Upper lobe of left lung (tissue), 6 donors: ENCODE results near the gene PDZD2. TPM values are rescaled to one million over a fixed set of nuclear protein-coding genes. Genes with fewer than 3 reads are reported as not detected.
A peak's percentile ranks its signal among the peaks of the same experiment; 100 is the strongest.

Source experiments
- ATAC-seq, 2 donors: fragments of 200-7000 bp; cut with Tn5 transposase; one replicate each; pipeline ENCODE4 v1.9.1; 2022; ENCODE audit warnings: mild to moderate bottlenecking in 2 of 2, moderate library complexity in 2 of 2; ENCODE audit not compliant: low FRiP score in 2 of 2
- DNase-seq, 2 donors: peaks; one replicate each; pipeline ENCODE4 v3.0.0-alpha.2; 2019 to 2020
- H3K27ac ChIP-seq, 4 donors: fragments of 200-600 bp; sonication (generic); one replicate each; pipeline ENCODE4 v1.5.1; 2016 to 2019
- H3K27me3 ChIP-seq, 4 donors: fragments of 200-600 bp; sonication (generic); one replicate each; pipeline ENCODE4 v1.5.1; 2017 to 2019
- H3K36me3 ChIP-seq, 4 donors: fragments of 200-600 bp; sonication (generic); one replicate each; pipeline ENCODE4 v1.5.1; 2016 to 2019
- H3K4me1 ChIP-seq, 4 donors: fragments of 200-600 bp; sonication (generic); one replicate each; pipeline ENCODE4 v1.5.1; 2018 to 2019
- H3K4me3 ChIP-seq, 4 donors: fragments of 200-600 bp; sonication (generic); one replicate each; pipeline ENCODE4 v1.5.1; 2017 to 2019; ENCODE audit warnings: mild to moderate bottlenecking in 2 of 4, moderate library complexity in 1 of 4
- H3K9me3 ChIP-seq, 4 donors: fragments of 200-600 bp; sonication (generic); one replicate each; pipeline ENCODE4 v1.5.1; 2018 to 2019
- EP300 ChIP-seq, 4 donors: sonication (generic); formaldehyde crosslinking; IDR thresholded peaks; one replicate each; pipeline ENCODE4 v1.5.1; 2017; ENCODE audit warnings: antibody characterized with exemption in 4 of 4, control low read depth in 2 of 4
- POLR2A ChIP-seq, 4 donors: fragments of 450-650 bp; IDR thresholded peaks; one replicate each; pipeline ENCODE4 v1.5.1; 2016 to 2017; ENCODE audit warnings: antibody characterized with exemption in 4 of 4, mild to moderate bottlenecking in 2 of 4
- POLR2AphosphoS5 ChIP-seq, 2 donors: sonication (generic); formaldehyde crosslinking; IDR thresholded peaks; one replicate each; pipeline ENCODE4 v1.5.1; 2017; ENCODE audit warnings: antibody characterized with exemption in 2 of 2
- WGBS, 2 donors: methylation state at CpG; one replicate each; pipeline ENCODE4 v1.1.5; 2017 to 2018; 5-methylcytosine and 5-hydroxymethylcytosine counted together
- total RNA-seq, 6 donors: library from RNA; depleted of rRNA in 4 of 6; stranded (reverse); fragments of >200 nt in 4 of 6; gene quantifications; one replicate each; pipeline versions ENCODE4 v1.1.0 to v1.2.1, GENCODE V29; 2016 to 2021
- TF ChIP-seq, protein P1 (sequence below), 6 experiments: fragments of 450-650 bp in 4 of 6; fragments of 200-600 bp in 2 of 6; sonication (generic) in 2 of 6; IDR thresholded peaks; one replicate each; pipeline ENCODE4 v1.5.1; 2016 to 2019; ENCODE audit warnings: antibody characterized with exemption in 6 of 6
- donor health status: DM: no; HTN: no; CAD: no; lungs with moderate emphysema.
- donor health status: DM: no; HTN: yes; CAD: no; lungs with severe emphysema.

The PDZD2 gene
- total RNA-seq, 6 donors from 2014 or later = 53.4 to 73.6 (median 68.4) TPM

DNA sequence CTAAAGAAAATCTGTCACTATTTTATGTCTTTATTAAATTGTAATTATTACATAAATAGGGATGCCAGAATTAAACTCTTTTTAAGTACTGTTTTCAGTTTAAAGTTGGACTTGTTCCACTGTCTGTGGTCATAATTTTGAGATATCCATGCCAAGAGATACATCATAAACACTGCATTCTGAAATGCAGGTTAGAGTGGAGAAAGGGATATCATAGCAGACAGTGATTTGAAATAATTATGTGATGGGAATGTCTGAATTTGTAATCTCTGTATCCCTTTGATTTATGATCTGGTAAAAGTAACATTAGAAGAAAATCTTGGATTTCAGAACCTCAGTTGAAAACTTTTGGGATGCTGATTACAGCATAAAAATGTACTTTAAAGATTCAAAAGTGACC lies 313.1 kb downstream of the PDZD2 start:
- no peak for DNase-seq
- ATAC-seq = no peak

GRCh38 chr5:31954091-31954490 lies 315.2 kb downstream of the PDZD2 start:
- H3K4me3 ChIP-seq = no peak overlapping the region
- WGBS, 2 donors = 74 to 78% methylated on average over 3 of the region's 3 CpGs
- H3K27me3 ChIP-seq = no peaks in the 10 kb centered on the region
- H3K36me3 ChIP-seq = no peaks in the 10 kb centered on the region
- ATAC-seq = no peak
- no peak for DNase-seq
- H3K27ac ChIP-seq = no peak overlapping the region
- peaks cover 0 to 3% (median 0%) of the 10 kb centered on the region in 4 donors for H3K4me1 ChIP-seq
- no peaks in the 10 kb centered on the region for H3K9me3 ChIP-seq
- TF ChIP-seq POLR2AphosphoS5 (IDR thresholded peaks at IDR 0.05) (no peak), POLR2A (IDR thresholded peaks at IDR 0.05) (no peak), EP300 (IDR thresholded peaks at IDR 0.05) (no peak)
- TF ChIP-seq, protein P1, sequence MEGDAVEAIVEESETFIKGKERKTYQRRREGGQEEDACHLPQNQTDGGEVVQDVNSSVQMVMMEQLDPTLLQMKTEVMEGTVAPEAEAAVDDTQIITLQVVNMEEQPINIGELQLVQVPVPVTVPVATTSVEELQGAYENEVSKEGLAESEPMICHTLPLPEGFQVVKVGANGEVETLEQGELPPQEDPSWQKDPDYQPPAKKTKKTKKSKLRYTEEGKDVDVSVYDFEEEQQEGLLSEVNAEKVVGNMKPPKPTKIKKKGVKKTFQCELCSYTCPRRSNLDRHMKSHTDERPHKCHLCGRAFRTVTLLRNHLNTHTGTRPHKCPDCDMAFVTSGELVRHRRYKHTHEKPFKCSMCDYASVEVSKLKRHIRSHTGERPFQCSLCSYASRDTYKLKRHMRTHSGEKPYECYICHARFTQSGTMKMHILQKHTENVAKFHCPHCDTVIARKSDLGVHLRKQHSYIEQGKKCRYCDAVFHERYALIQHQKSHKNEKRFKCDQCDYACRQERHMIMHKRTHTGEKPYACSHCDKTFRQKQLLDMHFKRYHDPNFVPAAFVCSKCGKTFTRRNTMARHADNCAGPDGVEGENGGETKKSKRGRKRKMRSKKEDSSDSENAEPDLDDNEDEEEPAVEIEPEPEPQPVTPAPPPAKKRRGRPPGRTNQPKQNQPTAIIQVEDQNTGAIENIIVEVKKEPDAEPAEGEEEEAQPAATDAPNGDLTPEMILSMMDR (IDR thresholded peaks at IDR 0.05) = no peak

More for the DNA sequence above, 313.1 kb downstream of the PDZD2 start:
- Histone ChIP-seq H3K4me1 (peaks cover 0 to 14% (median 2%) of the 10 kb centered on the region in 4 donors), H3K36me3 (no peaks in the 10 kb centered on the region), H3K27me3 (no peaks in the 10 kb centered on the region), H3K4me3 (no peak overlapping the region), H3K27ac (no peak overlapping the region), H3K9me3 (no peaks in the 10 kb centered on the region)
- no peak for TF ChIP-seq EP300 (IDR thresholded peaks at IDR 0.05)
- no peak for TF ChIP-seq POLR2A (IDR thresholded peaks at IDR 0.05)
- TF ChIP-seq, protein P1 (IDR thresholded peaks at IDR 0.05) = no peak
- no peak for TF ChIP-seq POLR2AphosphoS5 (IDR thresholded peaks at IDR 0.05)

DNA sequence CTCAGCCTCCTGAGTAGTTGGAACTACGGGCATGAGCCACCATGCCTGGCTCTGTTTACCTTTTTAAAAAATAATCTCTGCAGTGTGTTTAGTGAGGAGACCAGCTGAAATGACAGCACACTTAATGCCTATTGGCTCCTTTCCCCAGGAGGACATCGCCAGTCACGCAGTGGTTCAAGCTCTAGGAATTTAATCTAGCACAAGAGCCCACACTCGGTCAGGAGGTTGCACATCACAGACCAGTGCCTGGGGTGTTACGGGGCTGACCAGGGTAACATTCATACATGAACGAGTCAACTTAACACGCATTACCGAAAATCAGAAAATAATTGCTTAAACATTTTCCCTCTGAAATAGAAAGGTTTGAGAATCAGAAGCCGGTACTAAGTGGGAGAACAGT lies 318.2 kb downstream of the PDZD2 start:
- no peak for TF ChIP-seq POLR2A (IDR thresholded peaks at IDR 0.05)
- TF ChIP-seq, protein P1 (IDR thresholded peaks at IDR 0.05) = no peak
- TF ChIP-seq EP300 (IDR thresholded peaks at IDR 0.05) = no peak
- no peak for TF ChIP-seq POLR2AphosphoS5 (IDR thresholded peaks at IDR 0.05)
- Histone ChIP-seq H3K4me3 (no peak overlapping the region), H3K4me1 (peaks cover 4 to 12% (median 6%) of the 10 kb centered on the region in 4 donors), H3K36me3 (no peaks in the 10 kb centered on the region), H3K27me3 (no peaks in the 10 kb centered on the region), H3K27ac (no peak overlapping the region), H3K9me3 (no peaks in the 10 kb centered on the region)
- ATAC-seq (no peak), DNase-seq (no peak)
- 95% methylated on average over 9 of the region's 9 CpGs for WGBS, 2 donors

DNA sequence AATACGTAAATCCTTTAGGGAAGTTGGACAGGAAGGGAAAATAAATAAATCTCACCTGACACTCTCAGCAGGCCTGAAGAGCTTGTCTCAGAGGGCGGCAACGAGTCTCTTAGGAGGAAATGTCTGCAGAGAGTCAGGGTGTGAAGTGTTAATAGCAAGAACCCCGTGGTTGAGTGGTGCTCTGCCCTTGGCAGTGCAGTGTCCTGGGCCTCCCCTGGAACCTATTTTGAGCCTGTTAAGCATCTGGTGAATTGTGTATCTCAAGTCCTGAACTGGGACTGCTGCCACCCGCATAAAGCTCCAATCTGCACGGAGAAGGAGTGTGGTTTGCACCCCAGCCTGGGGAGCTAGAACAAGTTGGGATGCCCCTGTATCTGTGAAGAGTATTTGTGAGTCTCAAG lies 323.4 kb downstream of the PDZD2 start:
- TF ChIP-seq POLR2A (IDR thresholded peaks at IDR 0.05) (no peak), POLR2AphosphoS5 (IDR thresholded peaks at IDR 0.05) (peak in 1 of 2 donors; percentile 55), EP300 (IDR thresholded peaks at IDR 0.05) (peak in 1 of 4 donors; percentile 87)
- TF ChIP-seq, protein P1 (IDR thresholded peaks at IDR 0.05) = no peak
- H3K36me3 ChIP-seq = no peaks in the 10 kb centered on the region
- H3K27me3 ChIP-seq = no peaks in the 10 kb centered on the region
- H3K9me3 ChIP-seq = no peaks in the 10 kb centered on the region
- peak in 1 of 2 donors; percentile 90 for DNase-seq
- H3K4me3 ChIP-seq = peak overlapping the region in 1 of 4 donors; percentile 6
- H3K27ac ChIP-seq = peak overlapping the region; percentile 60 to 69 (median 65)
- peak; percentile 63 to 92 for ATAC-seq
- H3K4me1 ChIP-seq = peaks cover 20 to 32% (median 26%) of the 10 kb centered on the region in 4 donors
- 28 to 40% methylated on average over 6 of the region's 6 CpGs for WGBS, 2 donors

GRCh38 chr5:31962871-31963307 lies 324.0 kb downstream of the PDZD2 start:
- H3K4me1 ChIP-seq = peaks cover 20 to 32% (median 26%) of the 10 kb centered on the region in 4 donors
- ATAC-seq = peak; percentile 62 to 87
- 27 to 32% methylated on average over 3 of the region's 3 CpGs for WGBS, 2 donors
- H3K9me3 ChIP-seq = no peaks in the 10 kb centered on the region
- H3K4me3 ChIP-seq = peak overlapping the region in 1 of 4 donors; percentile 6
- peak in 1 of 2 donors; percentile 69 for DNase-seq
- peak overlapping the region; percentile 60 to 69 (median 65) for H3K27ac ChIP-seq
- H3K36me3 ChIP-seq = no peaks in the 10 kb centered on the region
- no peaks in the 10 kb centered on the region for H3K27me3 ChIP-seq
- TF ChIP-seq EP300 (IDR thresholded peaks at IDR 0.05) = peak in 1 of 4 donors; percentile 46
- TF ChIP-seq POLR2AphosphoS5 (IDR thresholded peaks at IDR 0.05) = no peak
